Nephron (organoid): ENCODE measurements around the gene CMTM4.

Experiments used
- H3K27ac Mint-ChIP-seq, 3 experiments: 2 replicates each; pipeline ENCODE4 v1.8.0; 2020; ENCODE audit warnings: mixed read lengths in 3 of 3, mild to moderate bottlenecking in 2 of 3, moderate library complexity in 1 of 3
- H3K27me3 Mint-ChIP-seq: 2 replicates; pipeline ENCODE4 v1.8.0; 2021; ENCODE audit warnings: low read depth, mild to moderate bottlenecking, moderate library complexity, mixed read lengths
- H3K36me3 Mint-ChIP-seq: 2 replicates; pipeline ENCODE4 v1.8.0; 2020; ENCODE audit warnings: low read depth, mixed read lengths
- H3K4me1 Mint-ChIP-seq: 2 replicates; pipeline ENCODE4 v1.8.0; 2020; ENCODE audit warnings: mixed read lengths
- H3K4me3 Mint-ChIP-seq, 3 experiments: 2 replicates each; pipeline ENCODE4 v1.8.0; 2020; ENCODE audit warnings: mild to moderate bottlenecking in 3 of 3, mixed read lengths in 3 of 3, moderate library complexity in 2 of 3
- H3K9me3 Mint-ChIP-seq: 2 replicates; pipeline ENCODE4 v1.8.0; 2020; ENCODE audit warnings: mixed read lengths
- TF ChIP-seq, protein P1 (sequence below), 3 experiments: fragments of 200-600 bp; sonication (generic); IDR thresholded peaks; one replicate each; pipeline ENCODE4 v1.5.0; 2021; ENCODE audit warnings: antibody characterized with exemption in 3 of 3; ENCODE audit not compliant: unreplicated experiment in 3 of 3

The CMTM4 gene

GRCh38 chr16:66651474-66651765, 45.1 kb downstream of the CMTM4 start:
- H3K4me3 Mint-ChIP-seq, result peak overlapping the region; percentile 69 to 81 (median 77)
- peaks cover 8% of the 10 kb centered on the region for H3K27me3 Mint-ChIP-seq
- no peaks in the 10 kb centered on the region for H3K36me3 Mint-ChIP-seq

DNA sequence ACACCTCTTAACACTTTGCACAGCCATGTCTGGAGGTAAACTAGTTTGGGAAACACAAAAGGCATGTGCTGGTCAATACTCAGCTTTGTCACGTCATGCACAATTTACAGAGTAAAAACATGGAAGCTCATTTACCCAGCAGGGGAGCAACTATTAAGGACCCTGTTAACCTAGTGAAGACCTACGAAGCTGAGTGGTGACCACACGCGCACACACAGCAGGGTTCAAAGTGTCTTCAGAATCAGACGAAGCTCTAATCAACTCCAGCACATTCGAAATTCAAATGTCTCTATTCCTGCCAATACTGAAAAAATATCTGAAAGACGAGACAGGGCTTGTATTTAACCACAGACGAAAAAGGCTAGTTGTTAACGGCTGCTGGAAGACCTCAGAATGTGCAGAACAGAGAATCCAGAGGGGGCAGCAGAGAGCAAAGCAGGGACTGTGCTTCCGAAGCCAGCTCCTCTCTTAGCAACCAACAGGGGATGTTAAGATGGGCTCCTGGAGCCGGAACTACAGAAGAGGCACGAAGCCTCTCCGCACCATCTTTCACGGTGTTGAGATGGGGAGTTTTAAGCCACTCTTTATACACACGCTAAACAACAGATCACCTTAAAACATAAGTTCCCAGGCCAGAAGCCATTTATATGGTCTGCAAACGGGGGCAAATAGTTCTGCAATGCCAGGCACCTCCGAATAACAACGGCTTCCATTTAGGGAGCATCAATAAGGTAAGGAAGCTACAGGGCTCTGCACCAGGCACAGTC, 45.7 kb downstream of the CMTM4 start:
- peaks cover 8% of the 10 kb centered on the region for H3K27me3 Mint-ChIP-seq
- H3K4me1 Mint-ChIP-seq, result peaks cover 10% of the 10 kb centered on the region
- TF ChIP-seq, protein P1, sequence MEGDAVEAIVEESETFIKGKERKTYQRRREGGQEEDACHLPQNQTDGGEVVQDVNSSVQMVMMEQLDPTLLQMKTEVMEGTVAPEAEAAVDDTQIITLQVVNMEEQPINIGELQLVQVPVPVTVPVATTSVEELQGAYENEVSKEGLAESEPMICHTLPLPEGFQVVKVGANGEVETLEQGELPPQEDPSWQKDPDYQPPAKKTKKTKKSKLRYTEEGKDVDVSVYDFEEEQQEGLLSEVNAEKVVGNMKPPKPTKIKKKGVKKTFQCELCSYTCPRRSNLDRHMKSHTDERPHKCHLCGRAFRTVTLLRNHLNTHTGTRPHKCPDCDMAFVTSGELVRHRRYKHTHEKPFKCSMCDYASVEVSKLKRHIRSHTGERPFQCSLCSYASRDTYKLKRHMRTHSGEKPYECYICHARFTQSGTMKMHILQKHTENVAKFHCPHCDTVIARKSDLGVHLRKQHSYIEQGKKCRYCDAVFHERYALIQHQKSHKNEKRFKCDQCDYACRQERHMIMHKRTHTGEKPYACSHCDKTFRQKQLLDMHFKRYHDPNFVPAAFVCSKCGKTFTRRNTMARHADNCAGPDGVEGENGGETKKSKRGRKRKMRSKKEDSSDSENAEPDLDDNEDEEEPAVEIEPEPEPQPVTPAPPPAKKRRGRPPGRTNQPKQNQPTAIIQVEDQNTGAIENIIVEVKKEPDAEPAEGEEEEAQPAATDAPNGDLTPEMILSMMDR (IDR thresholded peaks at IDR 0.05; ENCODE audit: unreplicated experiment in 3 of 3), result peak; percentile 94 to 97 (median 95)
- peak overlapping the region; percentile 69 to 81 (median 77) for H3K4me3 Mint-ChIP-seq
- no peaks in the 10 kb centered on the region for H3K9me3 Mint-ChIP-seq
- H3K36me3 Mint-ChIP-seq, result no peaks in the 10 kb centered on the region
- H3K27ac Mint-ChIP-seq, result peak overlapping the region; percentile 18 to 38 (median 37)

More at GRCh38 chr16:66651474-66651765, 45.1 kb downstream of the CMTM4 start:
- peaks cover 10% of the 10 kb centered on the region for H3K4me1 Mint-ChIP-seq
- peak overlapping the region in 1 of 3 experiments; percentile 37 for H3K27ac Mint-ChIP-seq
- TF ChIP-seq, protein P1 (IDR thresholded peaks at IDR 0.05; ENCODE audit: unreplicated experiment in 3 of 3), result no peak
- H3K9me3 Mint-ChIP-seq, result no peaks in the 10 kb centered on the region

DNA sequence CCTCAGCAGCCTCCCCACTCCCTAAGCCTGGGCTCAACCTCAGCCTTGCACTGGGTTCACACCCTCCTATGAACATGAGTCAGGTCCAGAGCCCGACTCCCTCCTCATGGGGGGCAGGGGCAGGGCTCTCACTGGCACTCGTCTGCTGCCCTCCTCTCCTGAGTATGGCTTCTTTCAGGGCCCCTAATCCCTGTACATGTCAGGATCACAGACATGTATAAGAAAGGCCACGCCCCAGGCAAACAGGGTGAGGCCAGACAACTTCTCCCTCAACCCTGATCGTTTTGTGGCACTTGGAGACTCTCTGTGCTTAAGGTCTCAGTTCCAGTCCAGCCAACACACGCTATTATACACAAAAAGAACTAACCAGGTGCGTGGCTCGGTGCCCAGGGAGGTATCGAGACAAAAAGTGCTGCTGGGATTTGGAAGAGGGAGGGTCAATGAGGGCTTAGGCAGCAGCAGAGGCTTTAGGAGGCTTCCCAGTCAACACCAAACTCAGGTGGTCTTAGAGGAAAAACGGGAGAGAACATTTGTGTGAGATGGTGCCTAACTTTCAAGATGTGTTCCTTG, 46.8 kb downstream of the CMTM4 start:
- Mint-ChIP-seq H3K27ac (no peak overlapping the region), H3K27me3 (peaks cover 5% of the 10 kb centered on the region)

DNA sequence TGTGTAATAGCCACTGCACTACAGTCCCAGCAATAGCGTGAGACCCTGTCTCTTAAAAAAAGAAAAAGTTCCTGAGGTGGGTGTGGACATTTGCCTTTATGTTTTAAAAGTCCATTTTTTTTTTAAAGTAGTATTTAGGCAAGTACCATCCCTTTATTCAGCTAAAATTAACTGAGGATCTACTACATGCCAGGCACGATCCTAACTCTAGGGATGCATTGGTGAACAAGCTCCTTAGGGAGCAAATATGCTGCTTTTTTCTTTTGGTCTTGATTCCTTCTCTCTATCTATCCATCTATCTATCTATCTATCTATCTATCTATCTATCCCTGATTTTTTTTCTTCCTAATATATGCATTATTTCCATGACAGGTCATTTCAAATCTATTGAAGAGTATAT, 47.4 kb downstream of the CMTM4 start:
- Mint-ChIP-seq H3K36me3 (no peaks in the 10 kb centered on the region), H3K4me3 (no peak overlapping the region), H3K27me3 (peaks cover 4% of the 10 kb centered on the region), H3K9me3 (no peaks in the 10 kb centered on the region), H3K27ac (no peak overlapping the region), H3K4me1 (peaks cover 10% of the 10 kb centered on the region)
- TF ChIP-seq, protein P1 (IDR thresholded peaks at IDR 0.05; ENCODE audit: unreplicated experiment in 3 of 3), result no peak

More for the DNA sequence above, 46.8 kb downstream of the CMTM4 start:
- TF ChIP-seq, protein P1 (IDR thresholded peaks at IDR 0.05; ENCODE audit: unreplicated experiment in 3 of 3), result no peak
- H3K9me3 Mint-ChIP-seq, result no peaks in the 10 kb centered on the region
- H3K36me3 Mint-ChIP-seq, result no peaks in the 10 kb centered on the region
- H3K4me3 Mint-ChIP-seq, result no peak overlapping the region
- peaks cover 10% of the 10 kb centered on the region for H3K4me1 Mint-ChIP-seq

DNA sequence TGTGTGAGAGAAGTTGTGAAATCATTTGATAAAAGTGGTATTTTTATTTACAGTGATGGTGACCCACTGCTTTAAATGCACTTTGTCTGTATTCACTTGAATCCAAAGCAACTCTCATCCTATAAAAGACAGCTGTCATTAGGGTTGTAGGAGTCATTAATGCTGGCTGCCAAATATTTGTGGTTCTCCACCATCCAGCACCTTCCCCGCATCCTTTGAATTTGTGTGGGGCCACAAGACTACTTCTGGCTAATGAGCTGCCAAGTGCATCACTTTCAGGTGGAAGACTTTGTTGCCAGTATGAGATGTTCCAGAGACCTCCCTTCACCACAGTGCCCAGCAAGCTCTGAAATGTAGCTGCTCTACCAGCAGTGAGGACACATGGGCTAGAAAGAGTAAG, 48.7 kb downstream of the CMTM4 start:
- Mint-ChIP-seq H3K4me1 (peaks cover 10% of the 10 kb centered on the region), H3K9me3 (no peaks in the 10 kb centered on the region), H3K27ac (no peak overlapping the region), H3K36me3 (no peaks in the 10 kb centered on the region), H3K4me3 (no peak overlapping the region), H3K27me3 (peaks cover 4% of the 10 kb centered on the region)
- TF ChIP-seq, protein P1 (IDR thresholded peaks at IDR 0.05; ENCODE audit: unreplicated experiment in 3 of 3), result no peak

DNA sequence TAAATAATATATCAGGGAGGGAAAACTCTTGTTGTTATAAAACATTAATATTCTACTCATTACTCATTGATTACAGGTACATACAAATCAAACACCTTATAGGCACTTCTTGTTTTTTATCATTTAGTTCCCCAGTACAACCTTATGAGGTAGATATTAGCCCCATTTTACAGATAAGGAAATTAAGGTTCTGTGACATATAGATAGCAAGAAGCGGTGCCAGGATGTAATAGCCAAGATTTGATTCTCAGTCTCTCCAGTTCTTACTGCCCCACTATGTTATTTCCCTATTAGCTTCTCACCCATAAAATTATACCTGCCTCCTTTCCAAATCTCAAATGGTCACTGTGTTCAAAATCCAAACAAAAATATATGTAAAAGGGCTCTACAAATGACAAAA, 55.2 kb downstream of the CMTM4 start:
- no peaks in the 10 kb centered on the region for H3K36me3 Mint-ChIP-seq
- H3K4me1 Mint-ChIP-seq, result peaks cover 6% of the 10 kb centered on the region
- TF ChIP-seq, protein P1 (IDR thresholded peaks at IDR 0.05; ENCODE audit: unreplicated experiment in 3 of 3), result no peak

More for the DNA sequence above, 55.2 kb downstream of the CMTM4 start:
- H3K4me3 Mint-ChIP-seq, result no peak overlapping the region
- no peaks in the 10 kb centered on the region for H3K27me3 Mint-ChIP-seq
- no peak overlapping the region for H3K27ac Mint-ChIP-seq
- H3K9me3 Mint-ChIP-seq, result no peaks in the 10 kb centered on the region
